Fibroblast of lung (primary cell): ENCODE measurements around the gene DRD1.

Experiments used
- CTCF ChIP-seq, 2 donors: IDR thresholded peaks in 1 of 2; conservative IDR thresholded peaks in 1 of 2; 1 replicate in 1 of 2; 2 replicates in 1 of 2; pipeline ENCODE4 v1.5.1; 2011 to 2012; ENCODE audit warnings: low read length in 2 of 2, control low read depth in 1 of 2, inconsistent platforms in 1 of 2, low read depth in 1 of 2, mild to moderate bottlenecking in 1 of 2
- EZH2 ChIP-seq: IDR thresholded peaks from 2 replicates; pipeline ENCODE4 v1.5.1; 2012; ENCODE audit warnings: low read length, control low read depth, mild to moderate bottlenecking; ENCODE audit errors: missing control alignments

- TF ChIP-seq CTCF (conservative IDR thresholded peaks at IDR 0.05 in 1 of 2, IDR thresholded peaks at IDR 0.05 in 1 of 2; ENCODE audit: low read depth in 1 of 2, low read length in 2 of 2) (no peak), EZH2 (no peak)
These were observed 395 bp downstream of the DRD1 start for GRCh38 chr5:175443514-175444059.
